Type B pancreatic cell (in vitro differentiated cells): ENCODE results near the gene PKNOX2. TPM values are rescaled to one million over a fixed set of nuclear protein-coding genes. Genes with fewer than 3 reads are reported as not detected.

Experiments
- DNase-seq: peaks from one replicate; pipeline ENCODE4 v3.0.0; 2021; ENCODE audit warnings: mixed read lengths; ENCODE audit not compliant: unreplicated experiment; ENCODE audit errors: extremely low spot score
- H3K27ac Mint-ChIP-seq: 2 replicates; pipeline ENCODE4 v1.8.0; 2021; ENCODE audit warnings: mild to moderate bottlenecking, mixed read lengths
- H3K27me3 Mint-ChIP-seq: 2 replicates; pipeline ENCODE4 v1.8.0; 2021; ENCODE audit warnings: mixed read lengths
- H3K36me3 Mint-ChIP-seq: 2 replicates; pipeline ENCODE4 v1.8.0; 2021; ENCODE audit warnings: mixed read lengths
- H3K4me1 Mint-ChIP-seq: one replicate; pipeline ENCODE4 v1.8.0; 2021; ENCODE audit warnings: mixed read lengths; ENCODE audit not compliant: unreplicated experiment
- H3K4me3 Mint-ChIP-seq: 2 replicates; pipeline ENCODE4 v1.8.0; 2021; ENCODE audit warnings: mild to moderate bottlenecking, mixed read lengths
- H3K9me3 Mint-ChIP-seq: 2 replicates; pipeline ENCODE4 v1.8.0; 2021; ENCODE audit warnings: mixed read lengths
- total RNA-seq: library from RNA; stranded (reverse); gene quantifications from 2 replicates; pipeline ENCODE4 v1.2.1, GENCODE V29; 2021; ENCODE audit warnings: low replicate concordance
- TF ChIP-seq, protein P1 (sequence below): fragments of 200-600 bp; sonication (generic); conservative IDR thresholded peaks from 2 replicates; pipeline ENCODE4 v1.5.0; 2021; ENCODE audit warnings: antibody characterized with exemption, mild to moderate bottlenecking

PKNOX2 gene
- total RNA-seq, 1 donor from 2014 or later, result 15.3 TPM

DNA sequence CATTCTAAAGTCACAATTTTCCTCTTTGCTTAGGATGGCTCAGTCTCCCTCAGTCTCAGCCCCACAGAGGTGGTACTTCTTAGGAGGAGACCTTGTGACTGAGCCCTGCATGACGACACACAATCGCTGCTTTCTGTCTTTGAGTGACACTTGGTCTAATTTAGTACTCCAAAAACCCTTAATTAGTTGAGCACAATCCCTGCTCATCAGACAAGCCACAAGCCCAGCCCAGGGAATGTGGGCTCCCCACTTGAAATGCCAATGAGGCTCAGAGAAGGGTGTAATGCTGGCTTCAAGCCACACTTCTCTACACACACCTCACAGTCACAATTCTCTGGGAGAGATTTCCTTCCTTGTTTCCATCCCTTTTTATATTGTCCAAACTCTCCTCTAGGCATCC lies 229.7 kb downstream of the PKNOX2 start:
- H3K27me3 Mint-ChIP-seq, result peaks cover 14% of the 10 kb centered on the region
- H3K9me3 Mint-ChIP-seq, result no peaks in the 10 kb centered on the region
- peaks cover 4% of the 10 kb centered on the region for H3K36me3 Mint-ChIP-seq
- no peak overlapping the region for H3K27ac Mint-ChIP-seq
- H3K4me1 Mint-ChIP-seq, result peaks cover 10% of the 10 kb centered on the region
- TF ChIP-seq, protein P1, sequence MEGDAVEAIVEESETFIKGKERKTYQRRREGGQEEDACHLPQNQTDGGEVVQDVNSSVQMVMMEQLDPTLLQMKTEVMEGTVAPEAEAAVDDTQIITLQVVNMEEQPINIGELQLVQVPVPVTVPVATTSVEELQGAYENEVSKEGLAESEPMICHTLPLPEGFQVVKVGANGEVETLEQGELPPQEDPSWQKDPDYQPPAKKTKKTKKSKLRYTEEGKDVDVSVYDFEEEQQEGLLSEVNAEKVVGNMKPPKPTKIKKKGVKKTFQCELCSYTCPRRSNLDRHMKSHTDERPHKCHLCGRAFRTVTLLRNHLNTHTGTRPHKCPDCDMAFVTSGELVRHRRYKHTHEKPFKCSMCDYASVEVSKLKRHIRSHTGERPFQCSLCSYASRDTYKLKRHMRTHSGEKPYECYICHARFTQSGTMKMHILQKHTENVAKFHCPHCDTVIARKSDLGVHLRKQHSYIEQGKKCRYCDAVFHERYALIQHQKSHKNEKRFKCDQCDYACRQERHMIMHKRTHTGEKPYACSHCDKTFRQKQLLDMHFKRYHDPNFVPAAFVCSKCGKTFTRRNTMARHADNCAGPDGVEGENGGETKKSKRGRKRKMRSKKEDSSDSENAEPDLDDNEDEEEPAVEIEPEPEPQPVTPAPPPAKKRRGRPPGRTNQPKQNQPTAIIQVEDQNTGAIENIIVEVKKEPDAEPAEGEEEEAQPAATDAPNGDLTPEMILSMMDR, result no peak
- H3K4me3 Mint-ChIP-seq, result no peak overlapping the region
- no peak for DNase-seq

- peaks cover 6% of the 10 kb centered on the region for H3K36me3 Mint-ChIP-seq
- TF ChIP-seq, protein P1, result no peak
- no peaks in the 10 kb centered on the region for H3K9me3 Mint-ChIP-seq
- H3K27me3 Mint-ChIP-seq, result peaks cover 19% of the 10 kb centered on the region
- DNase-seq, result no peak
- H3K27ac Mint-ChIP-seq, result no peak overlapping the region
- H3K4me1 Mint-ChIP-seq, result peaks cover 15% of the 10 kb centered on the region
- H3K4me3 Mint-ChIP-seq, result no peak overlapping the region
These were observed 232.9 kb downstream of the PKNOX2 start for GRCh38 chr11:125397421-125397820.

- Mint-ChIP-seq H3K27ac (no peak overlapping the region), H3K4me3 (no peak overlapping the region), H3K4me1 (peaks cover 16% of the 10 kb centered on the region), H3K36me3 (peaks cover 6% of the 10 kb centered on the region), H3K9me3 (no peaks in the 10 kb centered on the region), H3K27me3 (peaks cover 30% of the 10 kb centered on the region)
- DNase-seq, result no peak
- TF ChIP-seq, protein P1, result no peak
These were observed 233.9 kb downstream of the PKNOX2 start for GRCh38 chr11:125398475-125398874.

DNA sequence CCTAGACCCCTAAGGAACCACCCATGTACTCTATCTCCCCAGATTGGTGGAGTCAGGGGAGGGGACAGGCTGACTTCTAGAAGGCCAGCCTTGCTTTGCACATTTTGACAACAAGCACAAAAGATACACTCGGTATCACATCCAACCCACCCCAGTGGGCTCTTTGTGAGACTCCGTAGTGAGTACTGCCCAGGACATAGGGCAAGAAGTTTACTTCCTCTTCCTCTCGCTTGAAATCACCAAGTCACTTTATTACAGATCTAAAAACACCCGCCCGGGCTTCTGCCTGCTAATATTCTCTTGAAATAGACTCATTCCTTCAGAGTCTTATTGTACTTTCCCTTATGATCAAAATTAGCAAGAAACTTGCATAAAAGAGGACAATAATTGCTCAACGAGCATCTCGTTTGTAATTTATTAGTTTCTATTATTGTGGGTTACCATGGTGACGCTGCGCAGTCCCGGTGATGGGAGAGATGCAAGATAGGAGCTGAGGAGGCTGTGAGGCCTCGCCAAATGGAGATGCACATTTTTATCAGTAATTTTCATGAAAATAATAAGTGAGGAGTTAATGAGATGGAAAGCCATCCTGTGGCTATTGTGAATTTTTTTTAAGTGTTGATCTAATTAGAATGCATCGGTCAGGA lies 234.6 kb downstream of the PKNOX2 start:
- TF ChIP-seq, protein P1, result no peak
- no peak for DNase-seq
- peaks cover 6% of the 10 kb centered on the region for H3K36me3 Mint-ChIP-seq
- H3K27me3 Mint-ChIP-seq, result peaks cover 32% of the 10 kb centered on the region
- no peak overlapping the region for H3K4me3 Mint-ChIP-seq
- H3K4me1 Mint-ChIP-seq, result peaks cover 16% of the 10 kb centered on the region
- no peak overlapping the region for H3K27ac Mint-ChIP-seq
- H3K9me3 Mint-ChIP-seq, result no peaks in the 10 kb centered on the region

- Mint-ChIP-seq H3K27ac (no peak overlapping the region), H3K36me3 (peaks cover 6% of the 10 kb centered on the region), H3K4me1 (peaks cover 25% of the 10 kb centered on the region), H3K27me3 (peaks cover 37% of the 10 kb centered on the region), H3K9me3 (no peaks in the 10 kb centered on the region), H3K4me3 (no peak overlapping the region)
- TF ChIP-seq, protein P1, result no peak
- no peak for DNase-seq
These were observed 235.4 kb downstream of the PKNOX2 start for GRCh38 chr11:125399945-125400344.
